H1 (cell line): ENCODE measurements around the gene WDR11. TPM values are rescaled to one million over a fixed set of nuclear protein-coding genes. Genes with fewer than 3 reads are reported as not detected.

Source experiments
- CTCF ChIA-PET: fragments of 300-600 bp; sonication (Branson Sonifier 250); formaldehyde crosslinking; loops from one replicate; lab custom pipeline; 2021; ENCODE audit not compliant: partially characterized antibody; lab: Charles Lee
- POLR2A ChIA-PET: fragments of 300-600 bp; sonication (Branson Sonifier 250); formaldehyde crosslinking; loops from one replicate; lab custom pipeline; 2021; ENCODE audit warnings: inconsistent platforms; ENCODE audit not compliant: partially characterized antibody; lab: Charles Lee
- DNase-seq, 2 experiments: peaks; one replicate each; pipeline versions ENCODE4 v3.0.0 to v3.0.0-alpha.2; 2010 to 2022; ENCODE audit warnings: low spot score in 2 of 2, low read depth in 1 of 2, mixed read lengths in 1 of 2
- FAIRE-seq: peaks from 2 replicates; lab custom pipeline; 2011; peaks lifted over from hg19 to GRCh38; lab: Jason Lieb, UNC
- H2AFZ ChIP-seq: 2 replicates; pipeline ENCODE4 v1.8.1; 2012; ENCODE audit warnings: low read length, inconsistent platforms
- H2AK5ac ChIP-seq: 2 replicates; pipeline ENCODE4 v1.6.1; 2013; ENCODE audit warnings: low read depth, low read length
- H2BK120ac ChIP-seq: replicated peaks from 2 replicates; pipeline ENCODE3; 2013; ENCODE audit warnings: low read depth, low read length, inconsistent platforms
- H2BK12ac ChIP-seq: 2 replicates; pipeline ENCODE4 v1.6.1; 2013; ENCODE audit warnings: low read depth, low read length
- H2BK15ac ChIP-seq: 2 replicates; pipeline ENCODE4 v1.6.1; 2013; ENCODE audit warnings: low read length
- H2BK20ac ChIP-seq: 2 replicates; pipeline ENCODE4 v1.6.1; 2013; ENCODE audit warnings: low read length
- H2BK5ac ChIP-seq: 2 replicates; pipeline ENCODE4 v1.6.1; 2013; ENCODE audit warnings: low read depth, low read length
- H3K14ac ChIP-seq: 2 replicates; pipeline ENCODE4 v1.6.1; 2013; ENCODE audit warnings: inconsistent platforms; ENCODE audit not compliant: insufficient read length
- H3K18ac ChIP-seq: 2 replicates; pipeline ENCODE4 v1.6.1; 2013; ENCODE audit warnings: low read length; ENCODE audit errors: extremely low read depth
- H3K23ac ChIP-seq: 2 replicates; pipeline ENCODE4 v1.6.1; 2013; ENCODE audit warnings: inconsistent platforms; ENCODE audit not compliant: insufficient read length
- H3K23me2 ChIP-seq: 2 replicates; pipeline ENCODE4 v1.6.1; 2013; ENCODE audit warnings: low read depth, low read length
- H3K27ac ChIP-seq: 2 replicates; pipeline ENCODE4 v1.6.1; 2011; ENCODE audit warnings: low read depth, low read length, inconsistent platforms
- H3K27me3 ChIP-seq, 4 experiments: replicated peaks in 1 of 4; 1 replicate in 1 of 4; 2 replicates in 3 of 4; pipeline versions ENCODE4 v1.6.1 to v1.8.1; 2011 to 2013; ENCODE audit warnings: low read length in 3 of 4, mild to moderate bottlenecking in 3 of 4, inconsistent platforms in 2 of 4, mixed read lengths in 2 of 4, moderate library complexity in 1 of 4; ENCODE audit not compliant: control insufficient read depth in 3 of 4, insufficient read depth in 3 of 4; ENCODE audit errors: extremely low read depth in 1 of 4
- H3K36me3 ChIP-seq, 4 experiments: 2 replicates each; pipeline versions ENCODE4 v1.6.1 to v1.8.1; 2011 to 2013; ENCODE audit warnings: mild to moderate bottlenecking in 4 of 4, low read length in 3 of 4, moderate library complexity in 2 of 4, control low read depth in 1 of 4, inconsistent platforms in 1 of 4; ENCODE audit not compliant: insufficient read depth in 4 of 4, control insufficient read depth in 2 of 4
- H3K4ac ChIP-seq: replicated peaks from 2 replicates; pipeline ENCODE3; 2013; ENCODE audit warnings: low read length, low read depth, mixed read lengths, inconsistent platforms; ENCODE audit not compliant: insufficient read length
- H3K4me1 ChIP-seq, 4 experiments: replicated peaks in 1 of 4; 1 replicate in 1 of 4; 2 replicates in 3 of 4; pipeline versions ENCODE4 v1.6.1 to v1.8.1; 2011 to 2013; ENCODE audit warnings: low read length in 3 of 4, inconsistent platforms in 2 of 4, mixed read lengths in 1 of 4; ENCODE audit not compliant: insufficient read depth in 4 of 4, control insufficient read depth in 3 of 4
- H3K4me2 ChIP-seq, 2 experiments: 2 replicates each; pipeline versions ENCODE4 v1.6.1 to v1.8.1; 2011 to 2013; ENCODE audit warnings: low read depth in 2 of 2, low read length in 2 of 2, control low read depth in 1 of 2, inconsistent platforms in 1 of 2, mild to moderate bottlenecking in 1 of 2; ENCODE audit not compliant: insufficient read depth in 1 of 2
- H3K4me3 ChIP-seq, 4 experiments: fragments of 200-600, 300-600 bp in 1 of 4; sonication (generic), shearing (Covaris generic), sonication (Bioruptor Twin) in 1 of 4; 2 replicates each; pipeline versions ENCODE4 v1.5.1 to v1.8.1; 2011 to 2016; ENCODE audit warnings: low read length in 4 of 4, low read depth in 3 of 4, control low read depth in 2 of 4, inconsistent platforms in 2 of 4, mild to moderate bottlenecking in 2 of 4, mixed read lengths in 1 of 4, moderate library complexity in 1 of 4; ENCODE audit not compliant: insufficient read depth in 2 of 4; ENCODE audit errors: extremely low read depth in 1 of 4
- H3K56ac ChIP-seq: replicated peaks from 2 replicates; pipeline ENCODE3; 2013; ENCODE audit warnings: low read depth, mild to moderate bottlenecking, mixed read lengths, low read length, inconsistent platforms; ENCODE audit not compliant: insufficient read length
- H3K79me1 ChIP-seq: 2 replicates; pipeline ENCODE4 v1.6.1; 2013; ENCODE audit warnings: low read depth, low read length, control low read depth
- H3K79me2 ChIP-seq, 2 experiments: 2 replicates each; pipeline versions ENCODE4 v1.6.1 to v1.8.1; 2012 to 2013; ENCODE audit warnings: low read length in 2 of 2, mild to moderate bottlenecking in 2 of 2, inconsistent platforms in 1 of 2; ENCODE audit not compliant: insufficient read depth in 2 of 2, control insufficient read depth in 1 of 2
- H3K9ac ChIP-seq, 4 experiments: replicated peaks in 1 of 4; 1 replicate in 1 of 4; 2 replicates in 3 of 4; pipeline versions ENCODE4 v1.6.1 to v1.8.1; 2011 to 2013; ENCODE audit warnings: low read depth in 3 of 4, low read length in 3 of 4, control low read depth in 2 of 4, mild to moderate bottlenecking in 2 of 4, moderate library complexity in 2 of 4, inconsistent platforms in 1 of 4; ENCODE audit errors: extremely low read depth in 1 of 4
- H3K9me3 ChIP-seq, 2 experiments: 2 replicates each; pipeline versions ENCODE4 v1.6.1 to v1.8.1; 2012 to 2013; ENCODE audit warnings: mild to moderate bottlenecking in 2 of 2, moderate library complexity in 2 of 2, control low read depth in 1 of 2, inconsistent platforms in 1 of 2, low read depth in 1 of 2, low read length in 1 of 2, mixed read lengths in 1 of 2; ENCODE audit not compliant: insufficient read depth in 2 of 2
- H4K20me1 ChIP-seq, 2 experiments: replicated peaks in 1 of 2; 2 replicates each; pipeline versions ENCODE3 to v1.8.1; 2011 to 2013; ENCODE audit warnings: inconsistent platforms in 2 of 2, low read length in 2 of 2, mild to moderate bottlenecking in 1 of 2; ENCODE audit not compliant: insufficient read depth in 2 of 2, control insufficient read depth in 1 of 2
- H4K5ac ChIP-seq: 2 replicates; pipeline ENCODE4 v1.6.1; 2013; ENCODE audit warnings: low read length, low read depth, mixed read lengths, inconsistent platforms; ENCODE audit not compliant: insufficient read length
- H4K8ac ChIP-seq: 2 replicates; pipeline ENCODE4 v1.8.0; 2013; ENCODE audit warnings: mild to moderate bottlenecking, moderate library complexity, low read length, inconsistent platforms; ENCODE audit not compliant: insufficient read depth; ENCODE audit errors: extremely low read depth
- H4K91ac ChIP-seq: replicated peaks from 2 replicates; pipeline ENCODE3; 2013; ENCODE audit warnings: low read length, mixed read lengths, inconsistent platforms; ENCODE audit not compliant: insufficient read length
- ASH2L ChIP-seq: fragments of 200-600, 300-600 bp; sonication (generic); IDR thresholded peaks from one replicate; pipeline ENCODE4 v1.7.1; 2017; ENCODE audit warnings: low read length
- CEBPB ChIP-seq: IDR thresholded peaks from 2 replicates; pipeline ENCODE4 v1.6.1; 2012; ENCODE audit warnings: low read depth, low read length
- CTBP2 ChIP-seq: IDR thresholded peaks from 2 replicates; pipeline ENCODE4 v1.7.0; 2011; ENCODE audit warnings: borderline replicate concordance, mild to moderate bottlenecking, moderate library complexity, mixed read lengths, low read length; ENCODE audit not compliant: insufficient read depth, insufficient read length
- EGR1 ChIP-seq: IDR thresholded peaks from 2 replicates; pipeline ENCODE4 v1.6.1; 2011; ENCODE audit warnings: low read depth, low read length, borderline replicate concordance
- GABPA ChIP-seq: IDR thresholded peaks from 2 replicates; pipeline ENCODE4 v1.6.1; 2011; ENCODE audit warnings: mild to moderate bottlenecking, low read length, moderate library complexity, borderline replicate concordance; ENCODE audit not compliant: insufficient read depth
- NANOG ChIP-seq: IDR thresholded peaks from 2 replicates; pipeline ENCODE4 v1.6.1; 2011; ENCODE audit warnings: low read length, low read depth, mild to moderate bottlenecking, inconsistent platforms; ENCODE audit not compliant: insufficient read depth, poor library complexity, severe bottlenecking
- POLR2AphosphoS5 ChIP-seq: IDR thresholded peaks from 2 replicates; pipeline ENCODE4 v1.6.1; 2011; ENCODE audit warnings: low read depth, low read length
- RAD21 ChIP-seq, 2 experiments: IDR thresholded peaks in 1 of 2; conservative IDR thresholded peaks in 1 of 2; 2 replicates each; pipeline ENCODE4 v1.6.1; 2011; ENCODE audit warnings: low read depth in 2 of 2, low read length in 2 of 2, improper control_type of control experiment in 1 of 2, inconsistent platforms in 1 of 2, mild to moderate bottlenecking in 1 of 2, moderate library complexity in 1 of 2
- RFX5 ChIP-seq: IDR thresholded peaks from 2 replicates; pipeline ENCODE4 v1.6.1; 2011; ENCODE audit warnings: low read depth, low read length, improper control_type of control experiment, borderline replicate concordance
- SIN3A ChIP-seq, 2 experiments: IDR thresholded peaks in 1 of 2; conservative IDR thresholded peaks in 1 of 2; 2 replicates each; pipeline ENCODE4 v1.6.1; 2011 to 2012; ENCODE audit warnings: low read length in 2 of 2, improper control_type of control experiment in 1 of 2, low read depth in 1 of 2, mild to moderate bottlenecking in 1 of 2
- SIRT6 ChIP-seq: IDR thresholded peaks from one replicate; pipeline ENCODE4 v1.7.1; 2012; ENCODE audit warnings: low read length, inconsistent platforms
- TAF7 ChIP-seq: optimal IDR thresholded peaks from 2 replicates; pipeline ENCODE3; 2011; ENCODE audit warnings: low read depth, mild to moderate bottlenecking, inconsistent platforms, low read length, moderate library complexity, borderline replicate concordance
- WGBS, 2 experiments: shearing (Covaris generic) in 1 of 2; methylation state at CpG; one replicate each; pipeline versions ENCODE4 v1.1.6 to v1.1.7; 2013 to 2015; ENCODE audit warnings: low lambda C conversion rate in 2 of 2, mixed read lengths in 2 of 2, inconsistent platforms in 1 of 2, low coverage in 1 of 2, missing lambda C conversion rate in 1 of 2; ENCODE audit not compliant: insufficient replicate concordance in 2 of 2, insufficient coverage in 1 of 2, insufficient read length in 1 of 2; ENCODE audit errors: extremely low coverage in 1 of 2, missing lambda C conversion rate in 1 of 2; 5-methylcytosine and 5-hydroxymethylcytosine counted together
- polyA plus RNA-seq, 7 experiments: library from polyadenylated mRNA; depleted of rRNA in 3 of 7; stranded (reverse) in 5 of 7; unstranded in 2 of 7; fragments of >200 nt in 5 of 7; fragments of 200-250 nt in 2 of 7; gene quantifications; 1 replicate in 5 of 7; 2 replicates in 1 of 7; 4 replicates in 1 of 7; pipeline versions ENCODE4 v1.2.1 to v1.2.3, GENCODE V29; 2011 to 2013; ENCODE audit warnings: missing spikeins in 2 of 7, mixed read lengths in 2 of 7
- total RNA-seq: library from RNA; stranded (reverse); fragmentation: NEBNext Ultra II Directional; extraction: Animal tissue kit (Norgen Biotek cat#: 25700); gene quantifications from 2 replicates; pipeline ENCODE4 v1.2.1, GENCODE V29; 2021

WDR11 gene
- total and polyA plus RNA-seq, 2 of the 8 experiments (the other 6 are each of a cell fraction or from before 2014, with no cell fraction given) = 39.7 to 41.9 TPM

- Histone ChIP-seq H3K27me3 (peaks cover 5 to 7% (median 7%) of the 10 kb centered on the region in 4 experiments; a peak in 6 of 7 replicates), H4K91ac (no peak overlapping the region), H3K27ac (no peak overlapping the region), H2BK15ac (no peak overlapping the region), H4K5ac (no peak overlapping the region), H3K56ac (no peak overlapping the region), H2AFZ (no peak overlapping the region), H2BK20ac (no peak overlapping the region), H3K4ac (no peak overlapping the region), H3K4me3 (no peak overlapping the region), H2BK12ac (no peak overlapping the region), H3K23ac (no peak overlapping the region), H3K9me3 (no peaks in the 10 kb centered on the region), H2BK120ac (no peak overlapping the region), H3K14ac (no peak overlapping the region), H3K4me2 (no peak overlapping the region), H3K9ac (no peak overlapping the region), H3K23me2 (peaks cover 7% of the 10 kb centered on the region), H3K4me1 (peaks cover 0 to 8% (median 4%) of the 10 kb centered on the region in 4 experiments; a peak in 5 of 7 replicates), H4K8ac (peak overlapping the region; percentile 36), H2AK5ac (no peak overlapping the region), H3K79me1 (no peaks in the 10 kb centered on the region), H2BK5ac (no peak overlapping the region), H3K79me2 (no peaks in the 10 kb centered on the region), H4K20me1 (no peaks in the 10 kb centered on the region), H3K36me3 (no peaks in the 10 kb centered on the region), H3K18ac (no peak overlapping the region)
- POLR2A ChIA-PET = no interaction called here
- CTCF ChIA-PET = interaction anchor here (0.8 to 1.9 kb wide), 8 partner anchors 8 to 943 kb away, joined by 3 to 7 read pairs (median 4); no protein-coding TSS in a partner anchor
- DNase-seq = no peak
- 80% methylated on average over 4 of the region's 4 CpGs; no CpG with 5 or more reads in 1 of the 2 experiments for WGBS, 2 experiments
- FAIRE-seq = no peak
- TF ChIP-seq POLR2AphosphoS5 = no peak
- TF ChIP-seq CEBPB = no peak
- TF ChIP-seq SIN3A (conservative IDR thresholded peaks at IDR 0.05 in 1 of 2, IDR thresholded peaks at IDR 0.05 in 1 of 2; ENCODE audit: low read depth in 1 of 2, low read length in 2 of 2) = no peak
- TF ChIP-seq RFX5 = no peak
- TF ChIP-seq CTBP2 = no peak
- TF ChIP-seq ASH2L = no peak
- TF ChIP-seq TAF7 = no peak
- TF ChIP-seq EGR1 = no peak
- no peak for TF ChIP-seq GABPA
- no peak for TF ChIP-seq SIRT6
- TF ChIP-seq RAD21 (IDR thresholded peaks at IDR 0.05 in 1 of 2, conservative IDR thresholded peaks at IDR 0.05 in 1 of 2; ENCODE audit: low read depth in 2 of 2, low read length in 2 of 2) = no peak
- TF ChIP-seq NANOG = no peak
These were observed 93.5 kb downstream of the WDR11 start for GRCh38 chr10:120944586-120945125.
